Heart left ventricle (tissue), 16 donors: ENCODE results near the gene TRIM41. TPM values are rescaled to one million over a fixed set of nuclear protein-coding genes. Genes with fewer than 3 reads are reported as not detected.

Experiments used
- ATAC-seq, 4 donors: fragments of 200-7000 bp; cut with Tn5 transposase; one replicate each; pipeline ENCODE4 v1.9.1; 2020 to 2022; ENCODE audit warnings: moderate library complexity in 4 of 4, mild to moderate bottlenecking in 3 of 4, moderate number of reproducible peaks in 1 of 4
- DNase-seq, 5 donors: peaks; one replicate each; pipeline ENCODE4 v3.0.0-alpha.2; 2020
- H3K27ac ChIP-seq, 12 donors: fragments of 200-600 bp; sonication (generic) in 4 of 12; one replicate each; pipeline versions ENCODE4 v1.5.0 to v1.8.0; 2016 to 2022; ENCODE audit warnings: mild to moderate bottlenecking in 2 of 12
- H3K27me3 ChIP-seq, 9 donors: fragments of 200-600 bp; sonication (generic) in 2 of 9; one replicate each; pipeline versions ENCODE4 v1.5.1 to v1.8.0; 2016 to 2022; ENCODE audit warnings: mild to moderate bottlenecking in 3 of 9
- H3K36me3 ChIP-seq, 9 donors: fragments of 200-600 bp; sonication (generic) in 2 of 9; one replicate each; pipeline versions ENCODE4 v1.5.0 to v1.8.0; 2018 to 2022; ENCODE audit warnings: mild to moderate bottlenecking in 2 of 9
- H3K4me1 ChIP-seq, 12 donors: fragments of 200-600 bp; sonication (generic) in 4 of 12; one replicate each; pipeline versions ENCODE4 v1.5.0 to v1.8.0; 2016 to 2022; ENCODE audit warnings: mild to moderate bottlenecking in 3 of 12
- H3K4me3 ChIP-seq, 12 donors: fragments of 200-600 bp; sonication (generic) in 4 of 12; one replicate each; pipeline versions ENCODE4 v1.5.0 to v1.8.0; 2017 to 2022; ENCODE audit warnings: mild to moderate bottlenecking in 9 of 12, moderate library complexity in 4 of 12
- H3K9me3 ChIP-seq, 12 donors: fragments of 200-600 bp; sonication (generic) in 4 of 12; one replicate each; pipeline versions ENCODE4 v1.5.0 to v1.8.0; 2016 to 2022; ENCODE audit warnings: mild to moderate bottlenecking in 1 of 12
- CTCF ChIP-seq, 12 donors: fragments of 200-600 bp; sonication (generic) in 4 of 12; IDR thresholded peaks; one replicate each; pipeline versions ENCODE4 v1.5.0 to v1.8.0; 2018 to 2022; ENCODE audit warnings: antibody characterized with exemption in 12 of 12, mild to moderate bottlenecking in 5 of 12
- POLR2A ChIP-seq, 2 donors: fragments of 450-650 bp; IDR thresholded peaks; one replicate each; pipeline ENCODE4 v1.6.1; 2017; ENCODE audit warnings: antibody characterized with exemption in 2 of 2, mild to moderate bottlenecking in 2 of 2, moderate library complexity in 2 of 2
- WGBS, 4 donors: extraction: QIAGEN DNeasy Blood & Tissue Kit in 2 of 4; methylation state at CpG; one replicate each; pipeline versions ENCODE4 v1.1.5 to v1.1.7; 2013 to 2018; 5-methylcytosine and 5-hydroxymethylcytosine counted together
- intact Hi-C, 10 donors: fragments of 100-400 bp; cut with DNase I; formaldehyde crosslinking; loops; one replicate each; pipeline versions ENCODE4 v1.11.1 to v1.14.2; 2022
- polyA plus RNA-seq, 2 donors: library from polyadenylated mRNA; stranded (reverse); fragments of 200-250 nt; gene quantifications; one replicate each; pipeline ENCODE4 v1.2.3, GENCODE V29; 2013
- total RNA-seq, 9 donors: library from RNA; depleted of rRNA in 2 of 9; stranded (reverse); fragments of >200 nt in 2 of 9; fragmentation: NEBNext Ultra II Directional in 3 of 9; extraction: Animal tissue kit (Norgen Biotek cat#: 25700) in 3 of 9; gene quantifications; one replicate each; pipeline versions ENCODE4 v1.1.0 to v1.2.4, GENCODE V29; 2016 to 2023
- donor health status: ischemic (EF 13 %, LVEDD 7.1; RV severe dilation, severe dysfunction).
- donor health status: healthy with polysubstance abuse.
- donor health status: DM: no; HTN: yes; CAD: no.
- donor health status: DM: no; HTN: no; CAD: no.
- donor health status: ischemic (EF 25% LVEDD 6.9; RV normal size, moderate dysfunction).
- donor health status: ischemic (EF 25% LVEDD 5.7; RV mildly dilated, moderate dysfunction).
- donor health status: healthy.
- donor health status: DM: yes; HTN: yes; CAD: no.
- donor health status: ischemic (EF 35%, LVEDD 5.7; RV mildly dilated, moderate dysfunction).
- donor health status: nonischemic (EF 11% LVEDD 7.7; RV severe dilation, severe dysfunction).
- donor health status: DM: yes; HTN: yes; CAD: no.
- donor health status: PGD.
- donor health status: ischemic (EF 29% LVEDD 5.4; RV normal size, mild dysfunction).
- donor health status: nonischemic (EF 23%, LVEDD 6.1; RV moderate dilation, normal function).

Gene TRIM41
- total and polyA plus RNA-seq, 11 donors, result 12.3 to 27.3 (median 22.4) TPM

- DNase-seq, result peak in 1 of 5 donors; percentile 42
- intact Hi-C loops, result no loop called here
- no peak for TF ChIP-seq CTCF (IDR thresholded peaks at IDR 0.05)
- no peak for TF ChIP-seq POLR2A (IDR thresholded peaks at IDR 0.05)
- H3K4me3 ChIP-seq, result no peak overlapping the region
- H3K27me3 ChIP-seq, result no peaks in the 10 kb centered on the region
- peaks cover 0 to 15% (median 4%) of the 10 kb centered on the region in 12 donors for H3K4me1 ChIP-seq
- ATAC-seq, result no peak
- peaks cover 0 to 6% (median 0%) of the 10 kb centered on the region in 9 donors for H3K36me3 ChIP-seq
- no peak overlapping the region for H3K27ac ChIP-seq
- H3K9me3 ChIP-seq, result no peaks in the 10 kb centered on the region
- WGBS, 4 donors, result 76 to 85% (median 80%) methylated on average over 12 of the region's 12 CpGs
Measured at GRCh38 chr5:181198106-181198685, 24.9 kb upstream of the TRIM41 start.

- intact Hi-C loops, result no loop called here
- Histone ChIP-seq H3K9me3 (no peaks in the 10 kb centered on the region), H3K4me1 (peaks cover 0 to 17% (median 5%) of the 10 kb centered on the region in 12 donors), H3K4me3 (no peak overlapping the region), H3K27me3 (no peaks in the 10 kb centered on the region), H3K36me3 (peaks cover 0 to 6% (median 0%) of the 10 kb centered on the region in 9 donors), H3K27ac (no peak overlapping the region)
- TF ChIP-seq POLR2A (IDR thresholded peaks at IDR 0.05) (no peak), CTCF (IDR thresholded peaks at IDR 0.05) (no peak)
- peak in 1 of 5 donors; percentile 12 for DNase-seq
- no peak for ATAC-seq
- WGBS, 4 donors, result 65 to 79% (median 77%) methylated on average over 9 of the region's 9 CpGs
Measured at GRCh38 chr5:181198905-181199519, 24.1 kb upstream of the TRIM41 start.

GRCh38 chr5:181199881-181200638, 23.0 kb upstream of the TRIM41 start:
- Histone ChIP-seq H3K27ac (no peak overlapping the region), H3K4me1 (peaks cover 0 to 22% (median 5%) of the 10 kb centered on the region in 12 donors), H3K36me3 (peaks cover 0 to 6% (median 0%) of the 10 kb centered on the region in 9 donors), H3K27me3 (peaks cover 0 to 3% (median 0%) of the 10 kb centered on the region in 9 donors), H3K4me3 (no peak overlapping the region), H3K9me3 (no peaks in the 10 kb centered on the region)
- DNase-seq, result peak in 1 of 5 donors; percentile 22
- ATAC-seq, result no peak
- 76 to 84% (median 79%) methylated on average over 11 to 12 of the region's 12 CpGs for WGBS, 4 donors
- TF ChIP-seq POLR2A (IDR thresholded peaks at IDR 0.05), result no peak
- no peak for TF ChIP-seq CTCF (IDR thresholded peaks at IDR 0.05)
- intact Hi-C loops, result no loop called here

GRCh38 chr5:181200816-181201215, 22.3 kb upstream of the TRIM41 start:
- ATAC-seq, result no peak
- H3K27ac ChIP-seq, result no peak overlapping the region

More at GRCh38 chr5:181200816-181201215, 22.3 kb upstream of the TRIM41 start:
- H3K4me3 ChIP-seq, result no peak overlapping the region
- H3K27me3 ChIP-seq, result peaks cover 0 to 3% (median 0%) of the 10 kb centered on the region in 9 donors
- WGBS, 4 donors, result 78 to 87% (median 84%) methylated on average over 4 of the region's 4 CpGs
- TF ChIP-seq CTCF (IDR thresholded peaks at IDR 0.05), result no peak
- TF ChIP-seq POLR2A (IDR thresholded peaks at IDR 0.05), result no peak
- intact Hi-C loops, result no loop called here
- H3K36me3 ChIP-seq, result peaks cover 0 to 6% (median 0%) of the 10 kb centered on the region in 9 donors
- no peaks in the 10 kb centered on the region for H3K9me3 ChIP-seq
- DNase-seq, result no peak
- H3K4me1 ChIP-seq, result peaks cover 0 to 28% (median 9%) of the 10 kb centered on the region in 12 donors
